ENCODE results near the gene ST6GAL1. TPM values are rescaled to one million over a fixed set of nuclear protein-coding genes. Genes with fewer than 3 reads are reported as not detected.

ST6GAL1 gene
- total RNA-seq, 1 donor from 2014 or later = 59.9 TPM

- intact Hi-C loops (cut with DNase I) = no loop called here
- Histone ChIP-seq H3K27ac (no peak overlapping the region), H3K4me3 (no peak overlapping the region), H3K36me3 (no peaks in the 10 kb centered on the region), H3K4me1 (no peaks in the 10 kb centered on the region), H3K9me3 (no peaks in the 10 kb centered on the region), H3K27me3 (no peaks in the 10 kb centered on the region)
- no peak for TF ChIP-seq CTCF (IDR thresholded peaks at IDR 0.05)
- no peak for DNase-seq (ENCODE audit: low spot score in 2 of 2)
These were observed 8.1 kb upstream of the ST6GAL1 start for GRCh38 chr3:186922224-186922623.

GRCh38 chr3:186922790-186923189 is 7.5 kb upstream of the ST6GAL1 start:
- no peaks in the 10 kb centered on the region for H3K9me3 ChIP-seq
- no peak overlapping the region for H3K4me3 ChIP-seq
- H3K27me3 ChIP-seq = no peaks in the 10 kb centered on the region
- no peak for TF ChIP-seq CTCF (IDR thresholded peaks at IDR 0.05)
- H3K36me3 ChIP-seq = no peaks in the 10 kb centered on the region
- no peaks in the 10 kb centered on the region for H3K4me1 ChIP-seq
- intact Hi-C loops (cut with DNase I) = no loop called here
- no peak for DNase-seq (ENCODE audit: low spot score in 2 of 2)
- no peak overlapping the region for H3K27ac ChIP-seq

- Histone ChIP-seq H3K4me1 (no peaks in the 10 kb centered on the region), H3K4me3 (no peak overlapping the region), H3K27ac (no peak overlapping the region), H3K9me3 (no peaks in the 10 kb centered on the region), H3K36me3 (no peaks in the 10 kb centered on the region), H3K27me3 (no peaks in the 10 kb centered on the region)
- intact Hi-C loops (cut with DNase I) = no loop called here
- no peak for DNase-seq (ENCODE audit: low spot score in 2 of 2)
- TF ChIP-seq CTCF (IDR thresholded peaks at IDR 0.05) = no peak
These were observed 7.1 kb upstream of the ST6GAL1 start for GRCh38 chr3:186923241-186923640.

GRCh38 chr3:186925826-186926225 is 4.5 kb upstream of the ST6GAL1 start:
- DNase-seq (ENCODE audit: low spot score in 2 of 2) = no peak
- H3K4me1 ChIP-seq = no peaks in the 10 kb centered on the region
- H3K9me3 ChIP-seq = no peaks in the 10 kb centered on the region
- no peak overlapping the region for H3K27ac ChIP-seq
- intact Hi-C loops (cut with DNase I) = no loop called here
- no peaks in the 10 kb centered on the region for H3K36me3 ChIP-seq
- TF ChIP-seq CTCF (IDR thresholded peaks at IDR 0.05) = no peak
- no peaks in the 10 kb centered on the region for H3K27me3 ChIP-seq
- no peak overlapping the region for H3K4me3 ChIP-seq

GRCh38 chr3:186929186-186929585 is 1.1 kb upstream of the ST6GAL1 start:
- intact Hi-C loops (cut with DNase I) = no loop called here
- H3K9me3 ChIP-seq = no peaks in the 10 kb centered on the region
- peaks cover 0 to 5% of the 10 kb centered on the region in 2 donors for H3K36me3 ChIP-seq
- no peak overlapping the region for H3K4me3 ChIP-seq
- no peaks in the 10 kb centered on the region for H3K27me3 ChIP-seq
- no peak for TF ChIP-seq CTCF (IDR thresholded peaks at IDR 0.05)
- no peak overlapping the region for H3K27ac ChIP-seq
- DNase-seq (ENCODE audit: low spot score in 2 of 2) = no peak
- peaks cover 0 to 14% of the 10 kb centered on the region in 2 donors for H3K4me1 ChIP-seq

GRCh38 chr3:186929685-186930084 is 641 bp upstream of the ST6GAL1 start:
- intact Hi-C loops (cut with DNase I) = loop anchor here (2.0 to 10.0 kb wide), 8 partner anchors 41 to 995 kb away; partner anchors contain the start of genes AHSG, EIF4A2, RFC4 and TRA2B
- peaks cover 0 to 16% of the 10 kb centered on the region in 2 donors for H3K4me1 ChIP-seq
- H3K27me3 ChIP-seq = no peaks in the 10 kb centered on the region
- peak overlapping the region; percentile 82 to 91 for H3K27ac ChIP-seq
- DNase-seq (ENCODE audit: low spot score in 2 of 2) = no peak
- TF ChIP-seq CTCF (IDR thresholded peaks at IDR 0.05) = no peak
- H3K4me3 ChIP-seq = peak overlapping the region; percentile 66 to 94
- peaks cover 0 to 10% of the 10 kb centered on the region in 2 donors for H3K36me3 ChIP-seq
- no peaks in the 10 kb centered on the region for H3K9me3 ChIP-seq
